ENCODE results near the gene SLC35D1. TPM values are rescaled to one million over a fixed set of nuclear protein-coding genes. Genes with fewer than 3 reads are reported as not detected.

SLC35D1 gene
- total and polyA plus RNA-seq, 9 of the 15 experiments (the other 6 are each of a cell fraction or from before 2014, with no cell fraction given): 2.3 to 10.4 (median 6.4) TPM

- peak; percentile 60 to 71 for TF ChIP-seq E2F6 (IDR thresholded peaks at IDR 0.05; ENCODE audit: borderline replicate concordance in 1 of 2, extremely low read depth in 1 of 2, insufficient read depth in 1 of 2, insufficient read length in 1 of 2, low read depth in 1 of 2, low read length in 1 of 2, poor library complexity in 1 of 2, severe bottlenecking in 1 of 2)
- TF ChIP-seq ZKSCAN3 (CRISPR knock-in tag; IDR thresholded peaks at IDR 0.05): no peak
- TF ChIP-seq ZNF239 (CRISPR knock-in tag; IDR thresholded peaks at IDR 0.05): no peak
- peak; percentile 94 for TF ChIP-seq GTF2E2 (tag; IDR thresholded peaks at IDR 0.05)
- no peak for TF ChIP-seq BHLHE40 (IDR thresholded peaks at IDR 0.05; ENCODE audit: low read length)
- 0 out of 2 replicates have a peak, but pooled peaks have one; percentile 4 for TF ChIP-seq ATF1 (CRISPR knock-in tag; IDR thresholded peaks at IDR 0.05)
- TF ChIP-seq ATF1 (tag; IDR thresholded peaks at IDR 0.05): peak; percentile 87
- TF ChIP-seq ARID1B (IDR thresholded peaks at IDR 0.05): 0 out of 2 replicates have a peak, but pooled peaks have one; percentile 15
- TF ChIP-seq MBD2 (IDR thresholded peaks at IDR 0.05; ENCODE audit: borderline replicate concordance, low read depth): no peak
- peak; percentile 96 for TF ChIP-seq POLR2G (IDR thresholded peaks at IDR 0.05; ENCODE audit: low read depth, low read length)
- TF ChIP-seq CGGBP1 (CRISPR knock-in tag; IDR thresholded peaks at IDR 0.05): no peak
- TF ChIP-seq CREB1 (IDR thresholded peaks at IDR 0.05): no peak
- TF ChIP-seq CREB1 (CRISPR knock-in tag; IDR thresholded peaks at IDR 0.05): peak; percentile 37; the same call in 1 of the 2 replicates
- TF ChIP-seq FOSL1 (tag; conservative IDR thresholded peaks at IDR 0.05): no peak; the same call in 1 of the 2 replicates
- no peak for TF ChIP-seq SMC3 (conservative IDR thresholded peaks at IDR 0.05; ENCODE audit: insufficient read depth, low read depth, low read length)
- TF ChIP-seq USF1 (CRISPR knock-in tag; IDR thresholded peaks at IDR 0.05): no peak
- TF ChIP-seq TRIM25 (IDR thresholded peaks at IDR 0.05; ENCODE audit: borderline replicate concordance): no peak
- no peak for TF ChIP-seq MECOM (CRISPR knock-in tag; IDR thresholded peaks at IDR 0.05)
- TF ChIP-seq BRD4 (IDR thresholded peaks at IDR 0.05): peak; percentile 90; the same call in 1 of the 2 replicates
- no peak for TF ChIP-seq ATF3 (IDR thresholded peaks at IDR 0.05)
- TF ChIP-seq ATF3 (CRISPR knock-in tag; conservative IDR thresholded peaks at IDR 0.05): no peak
- TF ChIP-seq TBP (optimal IDR thresholded peaks at IDR 0.05; ENCODE audit: low read depth, low read length): peak; percentile 8
- TF ChIP-seq ZNF217 (CRISPR knock-in tag; IDR thresholded peaks at IDR 0.05): no peak
- no peak for TF ChIP-seq U2AF2 (optimal IDR thresholded peaks at IDR 0.05; ENCODE audit: low read depth, low read length)
- TF ChIP-seq JUNB (CRISPR knock-in tag; conservative IDR thresholded peaks at IDR 0.05): no peak
These were observed at the start of gene SLC35D1 (continued) for GRCh38 chr1:67053785-67054772.
